ENCODE data around the gene GPR146.

- TF ChIP-seq CTCF (IDR thresholded peaks at IDR 0.05): no peak
- TF ChIP-seq POLR2A (IDR thresholded peaks at IDR 0.05): no peak
Observed at GRCh38 chr7:1058311-1058710, 14.0 kb downstream of the GPR146 start.
